GM18517 (cell line): ENCODE results near the gene HYAL1.
"Not testable (repeated sequence)": the region's sequence is repeated elsewhere in the genome, so short reads cannot be mapped to it uniquely, and the experiment has no call there.

Experiments used
- ATAC-seq: cut with Tn5 transposase; IDR thresholded peaks from one replicate; pipeline ENCODE4 v1.9.1; 2021; ENCODE audit warnings: mild to moderate bottlenecking, moderate library complexity; ENCODE audit not compliant: unreplicated experiment

Gene HYAL1

GRCh38 chr3:50319181-50319893, 16.0 kb upstream of the HYAL1 start:
- ATAC-seq: no peak

GRCh38 chr3:50318615-50319014, 15.2 kb upstream of the HYAL1 start:
- no peak for ATAC-seq

GRCh38 chr3:50318163-50318562, 14.8 kb upstream of the HYAL1 start:
- ATAC-seq: no peak

- no peak for ATAC-seq
Observed at GRCh38 chr3:50317300-50317699, 13.9 kb upstream of the HYAL1 start.

- ATAC-seq: no peak
Observed at GRCh38 chr3:50316657-50317242, 13.4 kb upstream of the HYAL1 start.

GRCh38 chr3:50314816-50315215, 11.4 kb upstream of the HYAL1 start:
- no peak for ATAC-seq

GRCh38 chr3:50314342-50314741, 11.0 kb upstream of the HYAL1 start:
- no peak for ATAC-seq

- ATAC-seq: not testable (repeated sequence)
Observed at GRCh38 chr3:50312041-50312440, 8.7 kb upstream of the HYAL1 start.

GRCh38 chr3:50304601-50305000, 1.2 kb upstream of the HYAL1 start:
- no peak for ATAC-seq

GRCh38 chr3:50302095-50303012, 1.0 kb downstream of the HYAL1 start:
- no peak for ATAC-seq

- ATAC-seq: no peak
Observed at GRCh38 chr3:50300681-50301254, 2.6 kb downstream of the HYAL1 start.

GRCh38 chr3:50299929-50300680, 3.3 kb downstream of the HYAL1 start:
- no peak for ATAC-seq

- no peak for ATAC-seq
Observed at GRCh38 chr3:50299638-50299928, 3.8 kb downstream of the HYAL1 start.

- peak; percentile 79 for ATAC-seq
Observed at GRCh38 chr3:50298836-50299637, 4.3 kb downstream of the HYAL1 start, which contains the start of the genes HYAL3 and NAA80. Gene HYAL3 (minus strand): TSS chr3:50299405. CDS start chr3:50295602, 3,803 bp downstream. Gene NAA80 (minus strand): TSS chr3:50299405. CDS start chr3:50297463, 1,942 bp downstream.

GRCh38 chr3:50297896-50298725, 5.3 kb downstream of the HYAL1 start:
- no peak for ATAC-seq

GRCh38 chr3:50297384-50297775, 6.0 kb downstream of the HYAL1 start:
- no peak for ATAC-seq

GRCh38 chr3:50296721-50297383, 6.5 kb downstream of the HYAL1 start:
- no peak for ATAC-seq
